Activated T-cell treated with anti-CD3 and anti-CD28 coated beads, Interleukin-2, amount 50 U/mL, for 1 hour (primary cell): Measurements from ENCODE around the gene ATG101.
A peak's percentile ranks its signal among the peaks of the same experiment; 100 is the strongest.
"Not testable (repeated sequence)": the region's sequence is repeated elsewhere in the genome, so short reads cannot be mapped to it uniquely, and the experiment has no call there.

Source experiments
- DNase-seq: peaks from one replicate; pipeline ENCODE4 v3.0.0-alpha.2; 2020

Gene ATG101

GRCh38 chr12:52116222-52117125 is 46.7 kb downstream of the ATG101 start:
- DNase-seq: peak; percentile 61

- DNase-seq: not testable (repeated sequence)
Observed at GRCh38 chr12:52117806-52118475, 48.2 kb downstream of the ATG101 start.

- peak; percentile 49 for DNase-seq
Observed at GRCh38 chr12:52119398-52120254, 49.8 kb downstream of the ATG101 start.

DNA sequence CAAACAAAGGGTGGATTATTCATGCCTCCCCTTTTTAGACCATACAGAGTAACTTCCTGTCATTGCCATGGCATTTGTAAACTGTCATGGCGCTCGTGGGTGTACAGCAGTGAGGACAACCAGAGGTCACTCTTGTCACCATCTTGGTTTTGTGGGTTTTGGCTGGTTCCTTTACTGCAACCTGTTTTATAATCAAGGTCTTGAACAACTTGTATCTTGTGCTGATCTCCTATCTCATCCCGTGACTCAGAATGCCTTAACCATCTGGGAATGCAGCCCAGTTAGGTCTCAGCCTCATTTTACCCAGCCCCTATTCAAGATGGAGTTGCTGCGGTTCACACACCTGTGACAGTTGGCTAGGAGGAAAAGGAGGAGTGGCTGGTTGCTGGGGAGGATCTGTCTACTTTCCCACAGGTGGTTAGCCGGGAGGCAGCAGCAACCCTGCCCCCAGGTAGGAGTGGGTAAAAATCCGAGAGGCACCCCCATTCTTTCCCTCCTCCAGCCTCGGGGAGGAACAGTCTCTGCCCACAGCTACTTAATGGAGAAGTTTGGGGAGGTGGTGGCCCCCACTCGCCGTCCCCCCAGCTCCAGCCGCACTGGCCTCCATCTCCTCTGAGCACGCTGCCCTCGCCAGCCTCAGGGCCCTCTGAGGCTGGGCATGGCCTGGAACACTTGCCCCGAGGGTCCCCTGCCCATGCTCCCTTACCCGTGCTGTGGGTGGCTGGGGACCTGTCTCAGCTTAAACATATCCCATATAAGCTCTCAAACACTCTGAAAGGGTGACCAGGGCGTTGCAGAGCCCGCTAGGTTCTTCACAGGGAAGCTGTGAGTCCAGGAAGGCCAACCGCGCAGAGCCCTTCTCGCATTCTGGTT is 51.4 kb downstream of the ATG101 start:
- DNase-seq: no peak

DNA sequence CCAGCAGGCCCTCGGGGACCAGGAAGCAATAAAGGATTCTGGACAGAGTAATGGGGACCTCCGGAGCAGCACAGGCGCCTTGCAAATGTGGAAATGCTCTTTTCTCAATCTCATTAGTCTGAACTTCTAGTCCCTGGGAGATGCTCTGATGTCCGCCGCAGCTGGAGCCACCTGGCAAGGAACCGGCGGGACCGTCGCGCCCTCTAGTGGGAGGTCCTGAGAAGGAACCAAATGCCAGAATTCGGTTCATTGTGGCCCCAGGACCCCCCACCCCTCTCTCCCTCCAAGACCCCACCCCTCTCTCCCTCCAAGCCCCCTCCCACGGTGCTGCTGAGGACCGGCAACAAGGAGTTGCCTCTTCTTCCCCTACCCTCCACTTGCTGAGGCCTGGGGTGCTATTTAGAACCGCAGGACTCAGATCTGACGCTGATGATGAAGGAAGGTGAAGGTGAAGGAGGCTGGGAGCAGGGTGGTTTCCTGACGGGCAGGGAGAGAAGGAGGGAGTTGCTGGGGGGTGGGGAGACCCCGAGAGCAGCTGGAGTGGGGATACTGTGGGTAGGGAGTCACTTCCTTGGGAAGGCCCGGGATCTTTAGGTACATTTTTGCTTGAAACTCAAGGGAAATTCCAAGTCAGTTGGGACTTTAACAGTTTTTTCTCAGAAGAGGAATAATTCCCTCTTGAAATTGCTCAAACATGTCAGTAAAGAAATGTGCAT is 52.2 kb downstream of the ATG101 start:
- peak; percentile 65 for DNase-seq

GRCh38 chr12:52122540-52122871 is 52.7 kb downstream of the ATG101 start:
- no peak for DNase-seq

DNA sequence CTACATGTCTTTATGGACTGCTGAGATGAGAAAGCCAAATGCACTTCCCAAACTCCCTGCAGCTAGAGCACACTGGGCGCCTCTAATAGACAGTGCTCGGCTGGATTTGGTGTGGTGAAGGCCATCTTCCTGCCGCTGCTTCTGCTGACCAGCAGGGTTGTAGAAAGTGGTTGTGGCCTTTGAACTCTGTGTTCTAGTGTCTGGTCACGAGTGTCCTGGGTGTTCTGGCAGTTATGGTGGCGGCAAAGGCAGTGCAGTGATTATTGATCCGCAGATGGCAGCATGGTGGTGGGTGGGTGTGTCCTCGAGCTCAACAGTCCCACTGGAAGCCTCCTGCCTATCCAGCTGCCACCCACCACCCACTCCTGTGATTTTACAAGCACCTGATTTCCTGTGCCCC is 53.1 kb downstream of the ATG101 start:
- no peak for DNase-seq

GRCh38 chr12:52123487-52124186 is 53.9 kb downstream of the ATG101 start:
- no peak for DNase-seq

DNA sequence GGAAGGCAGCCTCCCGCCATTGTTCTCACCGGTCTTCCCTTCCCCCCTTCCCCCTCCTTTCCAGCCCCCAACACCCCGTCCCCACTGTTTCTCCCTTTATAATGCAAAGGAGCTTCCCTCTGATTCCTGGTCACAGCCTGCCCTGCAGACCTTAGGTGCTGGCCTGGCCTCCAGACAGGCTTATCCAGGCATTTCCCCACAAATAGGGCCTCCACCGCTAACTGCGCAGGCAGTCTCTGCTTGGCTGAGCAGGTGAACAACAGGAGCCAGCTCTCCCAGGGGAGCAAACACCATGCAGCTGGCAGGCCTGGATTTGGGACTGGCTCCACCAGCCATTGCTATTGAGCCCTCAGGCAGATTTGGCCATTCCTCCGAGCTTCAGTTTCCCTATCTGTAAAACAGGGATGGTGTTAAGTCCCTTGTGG is 55.7 kb downstream of the ATG101 start:
- no peak for DNase-seq

DNA sequence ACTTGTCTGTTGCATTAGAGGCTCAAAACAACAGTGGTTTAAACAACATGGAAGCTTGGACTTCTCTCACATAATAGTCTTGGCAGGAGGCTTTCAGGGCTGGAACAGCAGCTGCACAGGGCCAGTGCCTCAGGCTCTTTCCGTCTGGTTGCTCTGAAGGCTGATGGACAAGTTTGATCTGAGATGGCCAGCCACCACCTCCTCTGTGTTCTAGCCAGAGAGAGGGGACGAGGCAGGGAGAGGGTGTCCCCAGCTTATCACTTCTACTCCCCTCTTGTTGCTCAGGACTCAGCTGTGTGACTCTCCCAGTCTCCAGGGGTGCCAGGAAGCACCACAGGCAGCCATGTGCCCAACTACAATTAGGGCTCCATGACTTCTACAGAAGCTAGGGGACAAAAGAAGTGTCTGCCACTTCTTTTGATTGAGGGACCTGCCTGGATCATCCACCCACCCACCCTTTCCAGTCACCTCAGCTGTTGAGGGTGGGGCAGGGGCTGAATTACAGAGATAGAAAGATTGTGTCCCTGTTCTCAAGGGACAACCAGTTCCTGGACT is 56.3 kb downstream of the ATG101 start:
- no peak for DNase-seq
